8988T (cell line): ENCODE data around the gene HDGF.

Source experiments
- DNase-seq: peaks from one replicate; pipeline ENCODE4 v3.0.0; 2011

HDGF gene

GRCh38 chr1:156744786-156745419 is 6.6 kb downstream of the HDGF start:
- no peak for DNase-seq

DNA sequence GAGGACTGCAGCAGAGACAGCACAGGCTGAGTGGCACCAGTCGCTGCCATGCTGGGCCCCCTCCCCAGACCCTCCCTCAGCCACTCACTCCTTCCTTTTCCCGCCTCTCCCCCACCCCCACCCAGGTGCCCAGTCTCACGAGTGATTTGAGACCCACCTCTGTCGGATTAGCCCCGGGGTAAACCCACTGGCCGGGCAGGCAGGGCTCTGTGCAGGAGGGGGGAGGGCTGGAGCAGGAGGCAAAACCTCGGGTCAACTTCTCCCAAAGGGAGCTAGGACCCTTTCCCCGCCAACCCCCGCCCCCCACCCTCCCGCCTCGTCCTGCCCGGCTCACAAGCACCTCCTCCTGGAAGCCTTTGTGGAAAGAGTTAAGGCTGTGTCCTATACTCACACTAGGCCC is 7.1 kb downstream of the HDGF start:
- DNase-seq, result no peak

DNA sequence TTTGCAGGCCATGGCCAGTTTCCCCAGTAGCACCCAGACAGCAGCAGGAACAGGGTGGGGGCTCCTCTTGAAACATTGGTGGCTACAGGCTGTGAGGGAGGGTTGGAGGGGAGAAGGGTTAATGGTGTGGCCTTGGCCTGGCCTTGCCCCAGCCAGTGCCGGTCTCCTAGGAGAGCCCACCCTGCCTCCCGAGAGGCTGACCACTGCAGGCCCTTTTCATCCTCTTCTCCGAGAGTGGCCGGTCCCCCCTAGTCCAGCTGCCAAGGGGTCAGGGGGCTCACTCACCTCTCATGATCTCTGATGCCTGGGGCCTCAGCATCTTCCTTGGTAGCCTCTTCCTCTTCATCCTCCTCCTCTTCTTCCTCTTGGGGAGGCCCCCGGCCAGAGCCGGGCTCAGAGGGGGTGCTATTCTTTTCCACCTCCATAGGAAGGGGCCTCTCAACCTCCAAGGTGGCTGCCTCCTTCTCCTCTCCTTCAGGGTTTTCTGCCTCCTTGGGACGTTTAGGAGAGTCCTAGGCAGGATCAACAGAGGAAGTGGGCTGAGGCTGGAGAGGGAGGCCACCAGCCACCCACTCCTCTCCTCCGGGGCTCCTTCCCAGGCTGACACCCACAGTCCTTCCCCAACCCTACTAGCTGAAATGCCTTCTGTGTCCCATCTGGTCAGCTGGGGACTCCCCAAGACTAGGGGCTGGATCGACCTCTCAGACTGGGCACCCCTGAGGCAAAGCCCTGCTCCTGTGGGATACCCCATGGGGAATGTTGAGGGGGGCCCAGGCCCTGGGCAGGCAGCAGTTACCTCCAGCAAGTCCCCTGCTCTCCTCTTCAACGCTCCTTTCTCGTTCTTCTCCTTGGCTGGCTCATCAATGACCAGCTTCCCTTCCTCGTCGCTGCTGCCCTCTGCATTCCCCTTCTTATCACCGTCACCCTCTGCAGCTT is 7.8 kb downstream of the HDGF start:
- DNase-seq, result no peak

GRCh38 chr1:156742801-156743200 is 8.7 kb downstream of the HDGF start:
- no peak for DNase-seq

- no peak for DNase-seq
Measured at GRCh38 chr1:156742017-156742416, 9.5 kb downstream of the HDGF start.

GRCh38 chr1:156741481-156741983 is 9.9 kb downstream of the HDGF start:
- DNase-seq, result no peak

DNA sequence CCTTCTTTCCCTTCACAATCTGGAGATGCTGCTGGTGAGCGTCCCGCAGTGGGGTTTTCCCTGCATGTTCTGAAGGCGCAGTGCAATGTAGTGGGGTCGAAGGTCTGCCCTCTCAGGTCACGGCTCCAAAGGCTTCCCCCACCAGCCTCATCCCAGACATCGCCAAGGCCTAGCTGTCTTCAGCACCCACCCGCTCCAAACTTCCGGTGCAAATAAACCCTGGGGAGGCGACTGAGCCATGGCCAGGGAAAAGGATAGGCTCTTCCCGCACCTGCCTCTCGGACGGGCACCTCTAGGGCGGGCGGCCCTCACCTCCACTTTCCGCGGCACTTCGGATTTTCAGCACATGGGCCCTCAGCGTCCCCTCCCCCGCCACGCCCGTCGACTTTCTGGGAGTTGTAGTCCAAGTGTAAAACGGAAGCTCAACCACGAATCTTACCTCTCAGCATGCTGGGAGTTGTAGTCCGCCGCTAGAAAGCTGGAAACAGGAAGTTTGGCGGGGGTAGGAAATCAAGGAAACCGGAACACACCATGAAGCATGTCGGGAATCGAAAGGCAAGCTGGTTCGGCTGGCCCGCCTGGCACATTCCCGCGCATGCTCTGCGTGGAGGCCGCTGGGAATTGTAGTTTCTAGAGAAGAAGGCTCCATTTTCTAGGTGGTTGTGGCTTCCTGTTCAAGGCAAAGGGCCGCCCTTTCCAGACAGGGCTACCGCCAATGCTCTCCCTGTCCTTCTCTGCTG is 10.6 kb downstream of the HDGF start, which contains the start of gene MRPL24:
Gene MRPL24 (minus strand): TSS at position 348 of the 740 bp plus-strand sequence. CDS start 2,384 bp downstream, outside the sequence.
- peak; percentile 79 for DNase-seq

GRCh38 chr1:156740237-156740740 is 11.2 kb downstream of the HDGF start:
- DNase-seq, result no peak

DNA sequence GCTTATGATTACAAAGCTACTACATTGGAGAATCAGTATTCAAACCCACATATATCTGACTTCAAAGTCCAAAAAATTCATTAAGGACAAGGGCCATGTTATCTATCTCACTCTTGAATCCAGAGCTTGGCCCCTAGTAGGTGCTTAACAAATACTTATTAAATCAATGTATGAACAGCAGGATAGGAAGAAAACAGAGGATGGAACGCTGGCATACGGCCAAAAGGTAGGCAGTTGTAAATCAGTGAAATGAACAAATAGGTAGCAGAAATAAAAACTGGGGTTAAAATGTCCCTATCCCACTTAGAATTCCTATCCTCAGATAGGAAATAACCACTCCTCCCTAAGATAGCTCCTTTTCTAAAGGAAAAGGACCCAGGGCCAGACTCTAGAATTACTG is 12.6 kb downstream of the HDGF start:
- no peak for DNase-seq

DNA sequence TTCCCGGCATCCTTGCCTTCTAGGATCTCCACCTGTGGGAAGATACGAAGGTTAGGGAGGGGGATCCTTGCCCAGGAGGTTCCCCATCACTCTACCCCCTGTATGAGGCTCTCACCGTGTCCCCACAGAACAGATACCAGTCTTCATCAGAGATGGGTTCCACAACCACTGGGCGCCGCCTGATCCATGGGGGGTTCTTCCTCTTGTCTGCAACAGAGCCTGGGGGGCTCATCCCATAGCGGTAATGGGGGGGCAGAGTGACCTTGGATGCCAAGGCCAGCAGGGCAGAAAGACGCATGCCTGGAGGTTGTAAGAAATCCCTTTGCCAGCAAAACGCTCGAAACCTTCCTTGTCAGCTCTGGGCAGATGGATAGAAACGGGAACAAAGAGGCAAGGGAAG is 13.1 kb downstream of the HDGF start:
- DNase-seq, result no peak

- no peak for DNase-seq
Measured at GRCh38 chr1:156733989-156734584, 17.4 kb downstream of the HDGF start.

DNA sequence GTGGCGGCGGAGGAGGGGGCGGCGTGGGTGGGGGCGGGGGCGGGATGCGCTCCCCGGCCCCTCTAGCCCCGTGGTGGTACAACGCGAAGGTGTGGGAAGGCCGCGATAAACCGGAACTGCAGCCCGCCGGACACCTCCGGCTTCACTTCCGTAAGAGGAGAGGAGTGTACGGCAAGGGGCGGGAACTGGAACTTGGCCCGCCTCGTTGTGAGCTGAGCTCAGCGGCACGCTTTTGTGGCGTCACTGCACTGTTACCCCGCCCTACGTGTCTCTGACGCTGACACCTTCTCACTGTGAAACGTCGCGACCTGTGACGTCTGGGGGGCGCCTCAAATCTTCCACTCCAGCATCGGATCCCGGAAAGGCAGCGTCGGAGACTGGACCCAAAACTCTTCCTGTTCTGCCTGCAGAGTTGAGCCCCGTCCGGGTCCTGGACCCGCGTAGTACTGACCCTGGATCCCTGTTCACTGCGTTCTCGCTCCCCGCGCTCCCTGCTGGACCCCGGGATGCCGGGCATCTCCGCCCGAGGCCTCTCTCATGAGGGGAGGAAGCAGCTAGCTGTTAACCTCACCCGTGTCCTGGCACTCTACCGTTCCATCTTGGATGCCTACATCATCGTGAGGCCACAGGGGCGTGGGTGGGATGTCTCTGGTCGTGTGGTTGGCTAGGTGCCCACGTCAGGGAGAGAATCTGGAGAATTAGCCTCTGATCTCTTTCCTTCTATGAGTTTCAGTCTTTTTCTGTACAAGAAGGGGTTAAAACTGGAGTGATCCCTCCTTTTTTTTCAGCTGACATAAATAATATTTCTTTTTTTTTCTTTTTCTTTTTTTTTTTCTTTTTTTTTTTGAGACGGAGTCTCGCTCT is 22.6 kb downstream of the HDGF start, which contains the start of gene ISG20L2:
Gene ISG20L2 (minus strand): TSS at position 168 of the 864 bp plus-strand sequence. CDS start 1,114 bp downstream, outside the sequence.
- peak; percentile 65 for DNase-seq

GRCh38 chr1:156727926-156728598 is 23.4 kb downstream of the HDGF start, which contains the start of gene METTL25B:
Gene METTL25B, plus strand, starts transcription at chr1:156728469. Its CDS starts 636 bp downstream, at chr1:156729105.
- DNase-seq, result no peak

- no peak for DNase-seq
Measured at GRCh38 chr1:156727492-156727891, 24.0 kb downstream of the HDGF start.

DNA sequence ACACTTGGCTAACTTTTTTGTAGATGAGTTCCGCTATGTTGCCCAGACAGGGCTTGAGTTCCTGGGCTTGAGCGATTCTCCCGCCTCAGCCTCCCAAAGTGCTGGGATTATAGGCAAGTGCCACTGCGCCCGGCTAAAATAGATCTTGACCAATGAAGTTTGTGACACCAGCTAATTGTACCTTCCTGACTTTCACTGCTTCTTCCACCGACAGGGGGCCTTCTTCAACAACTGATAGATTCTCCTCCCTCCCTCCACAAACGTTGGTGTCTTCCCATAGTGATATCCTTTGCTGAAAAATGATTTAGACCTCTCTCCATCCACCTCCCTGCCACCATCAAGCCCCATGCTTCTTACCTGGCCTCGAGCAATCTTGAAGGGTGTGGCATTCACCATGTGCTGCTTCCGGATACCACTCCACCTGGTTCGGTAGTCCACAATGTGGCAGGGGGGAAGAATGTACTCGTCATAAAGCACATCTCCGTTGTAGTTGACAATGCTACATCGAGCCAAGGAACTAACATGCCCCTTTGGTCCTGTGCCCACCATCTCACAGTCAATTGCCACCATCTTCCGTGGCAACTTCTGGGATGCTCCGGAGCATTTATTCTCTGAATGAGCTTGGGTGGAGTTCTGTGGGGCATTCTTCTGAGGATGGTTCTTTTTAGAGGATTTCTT is 24.8 kb downstream of the HDGF start:
- DNase-seq, result no peak

GRCh38 chr1:156725683-156726280 is 25.7 kb downstream of the HDGF start:
- DNase-seq, result peak; percentile 66

GRCh38 chr1:156721535-156721934 is 29.9 kb downstream of the HDGF start:
- no peak for DNase-seq

GRCh38 chr1:156721131-156721530 is 30.3 kb downstream of the HDGF start:
- DNase-seq, result no peak

DNA sequence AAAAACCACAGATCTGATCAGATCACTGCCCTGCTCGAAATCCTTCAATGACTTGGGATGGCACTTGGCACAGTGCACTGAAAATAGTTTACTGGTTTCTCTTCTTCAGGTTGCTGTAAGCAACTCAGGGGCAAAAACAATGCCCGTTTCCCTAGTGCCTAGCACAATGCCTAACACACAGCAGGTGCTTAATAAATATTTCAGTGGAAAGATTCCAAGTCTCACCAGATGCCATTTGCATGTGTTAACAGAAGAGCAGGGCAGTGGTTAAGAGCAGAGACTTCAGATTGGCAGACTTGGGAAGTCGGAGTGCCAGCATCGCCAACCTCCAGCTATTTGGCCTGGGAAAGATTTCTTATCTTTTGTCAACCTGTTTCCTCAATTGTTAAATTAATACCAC is 34.1 kb downstream of the HDGF start:
- DNase-seq, result no peak

DNA sequence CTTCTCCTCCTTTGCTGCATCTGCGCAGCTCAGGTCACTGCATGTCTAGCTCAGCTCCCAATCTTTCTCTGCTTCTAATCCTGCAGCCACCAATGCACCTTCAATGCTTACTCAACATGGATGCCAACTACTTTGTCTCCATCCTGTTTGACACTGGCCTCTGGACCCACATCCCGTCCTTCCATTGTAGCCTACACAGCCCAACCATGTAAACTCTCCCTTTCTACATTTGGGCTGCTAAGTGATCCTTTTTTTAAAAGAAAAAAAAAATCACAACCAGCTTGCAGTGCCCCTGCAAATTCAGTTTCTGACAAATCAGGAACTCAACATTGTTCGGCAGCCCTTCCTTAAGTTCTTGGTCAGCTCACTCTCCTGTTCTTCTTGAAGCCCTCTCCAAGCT is 36.6 kb downstream of the HDGF start:
- DNase-seq, result no peak
